Measurements from ENCODE around the gene SORT1. TPM values are rescaled to one million over a fixed set of nuclear protein-coding genes. Genes with fewer than 3 reads are reported as not detected.

The SORT1 gene
- total and polyA plus RNA-seq, 4 donors, result 1.0 to 10.6 (median 3.4) TPM

- Histone ChIP-seq H3K36me3 (ENCODE audit: control insufficient read depth in 4 of 4, insufficient read depth in 3 of 4, low read depth in 1 of 4, low read length in 3 of 4) (no peaks in the 10 kb centered on the region), H3K27me3 (ENCODE audit: control insufficient read depth in 4 of 4, insufficient read depth in 4 of 4, low read length in 3 of 4) (no peaks in the 10 kb centered on the region), H3K27ac (ENCODE audit: low read depth in 1 of 2, low read length in 2 of 2) (no peak overlapping the region), H3K4me1 (ENCODE audit: control insufficient read depth in 4 of 4, insufficient read depth in 4 of 4, low read length in 3 of 4) (no peaks in the 10 kb centered on the region), H3K9ac (ENCODE audit: low read depth in 1 of 2, low read length in 2 of 2) (no peak overlapping the region), H3K4me3 (ENCODE audit: low read depth in 1 of 3, low read length in 3 of 3) (no peak overlapping the region), H3K9me3 (ENCODE audit: control insufficient read depth in 4 of 4, low read length in 3 of 4) (no peaks in the 10 kb centered on the region)
- no peak for DNase-seq (ENCODE audit: low spot score)
- WGBS, result 94% methylated on average over 4 of the region's 4 CpGs
- no peak for TF ChIP-seq YY1 (IDR thresholded peaks at IDR 0.05)
- no peak for TF ChIP-seq NR2F2 (IDR thresholded peaks at IDR 0.05)
- TF ChIP-seq ATF3 (IDR thresholded peaks at IDR 0.05), result no peak
- TF ChIP-seq ZBTB33 (IDR thresholded peaks at IDR 0.05), result no peak
- no peak for TF ChIP-seq EGR1 (IDR thresholded peaks at IDR 0.05; ENCODE audit: low read depth in 2 of 2)
- TF ChIP-seq MAX (IDR thresholded peaks at IDR 0.05), result no peak
- no peak for TF ChIP-seq FOXA1 (IDR thresholded peaks at IDR 0.05)
- TF ChIP-seq SP1 (IDR thresholded peaks at IDR 0.05), result no peak
- TF ChIP-seq HNF4A (conservative IDR thresholded peaks at IDR 0.05), result no peak
- TF ChIP-seq RXRA (IDR thresholded peaks at IDR 0.05), result no peak
- no peak for TF ChIP-seq TAF1 (conservative IDR thresholded peaks at IDR 0.05)
- TF ChIP-seq HNF4G (IDR thresholded peaks at IDR 0.05), result no peak
- TF ChIP-seq FOXA2 (IDR thresholded peaks at IDR 0.05), result no peak
- no peak for TF ChIP-seq GABPA (IDR thresholded peaks at IDR 0.05 in 1 of 2, conservative IDR thresholded peaks at IDR 0.05 in 1 of 2)
- TF ChIP-seq REST (IDR thresholded peaks at IDR 0.05), result no peak
- no peak for TF ChIP-seq JUND (IDR thresholded peaks at IDR 0.05)
- no peak for TF ChIP-seq RAD21 (IDR thresholded peaks at IDR 0.05)
- no peak for TF ChIP-seq CTCF (IDR thresholded peaks at IDR 0.05; ENCODE audit: low read depth, low read length, missing input control)
These were observed 132.7 kb downstream of the SORT1 start for GRCh38 chr1:109265016-109265415.

All from liver (tissue), 9 donors.